B cell (primary cell): ENCODE measurements around the gene C11orf16.

Experiments
- CTCF ChIP-seq: fragments of 200-600 bp; IDR thresholded peaks from one replicate; pipeline ENCODE4 v1.8.0; 2022; ENCODE audit warnings: antibody characterized with exemption, mild to moderate bottlenecking
- EZH2 ChIP-seq: IDR thresholded peaks from 2 replicates; pipeline ENCODE4 v1.6.1; 2012; ENCODE audit warnings: borderline replicate concordance, low read depth, mild to moderate bottlenecking, moderate library complexity, low read length; ENCODE audit not compliant: insufficient read depth, poor library complexity, severe bottlenecking

GRCh38 chr11:8947230-8947943, 14.6 kb upstream of the C11orf16 start:
- TF ChIP-seq CTCF = no peak
- TF ChIP-seq EZH2 = no peak
